ENCODE measurements around the gene EHMT1.

Gene EHMT1

DNA sequence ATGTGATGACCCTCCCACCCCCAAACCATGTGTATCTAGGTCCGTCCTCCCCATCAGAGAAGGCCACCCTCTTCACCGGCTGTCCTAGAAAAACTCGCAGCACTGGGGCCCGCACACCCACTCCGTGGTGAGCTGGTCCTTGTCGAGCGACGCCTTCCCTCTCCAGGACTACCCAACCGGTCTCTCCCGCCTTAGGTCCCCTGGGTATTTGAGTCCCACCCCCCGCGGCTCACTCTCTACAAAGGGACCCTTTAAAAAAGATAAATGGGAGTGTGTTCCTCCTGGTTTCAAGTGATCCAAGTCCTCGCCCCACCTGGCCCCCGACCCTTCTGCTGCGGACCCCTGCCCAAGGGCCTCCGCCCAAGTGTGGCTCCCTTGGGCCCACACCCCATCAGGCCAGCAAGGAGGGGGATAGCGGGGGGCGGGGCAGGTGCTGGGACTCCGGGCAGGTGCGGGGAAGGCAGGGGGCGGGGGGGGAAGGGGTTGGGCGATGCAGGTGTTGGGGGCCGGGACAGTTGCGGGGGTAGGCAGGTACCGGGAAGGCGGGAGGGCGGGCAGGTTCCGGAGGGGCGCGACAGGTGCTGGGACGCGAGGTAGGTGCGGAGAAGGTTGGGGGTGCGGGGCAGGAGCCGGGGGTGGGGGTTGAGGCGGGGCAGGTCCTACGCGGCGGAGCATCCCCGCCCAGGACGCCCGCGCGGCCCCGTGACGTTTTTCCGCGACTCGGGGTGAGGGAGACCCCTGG, 14.3 kb upstream of the EHMT1 start:
- TF ChIP-seq, protein P1, sequence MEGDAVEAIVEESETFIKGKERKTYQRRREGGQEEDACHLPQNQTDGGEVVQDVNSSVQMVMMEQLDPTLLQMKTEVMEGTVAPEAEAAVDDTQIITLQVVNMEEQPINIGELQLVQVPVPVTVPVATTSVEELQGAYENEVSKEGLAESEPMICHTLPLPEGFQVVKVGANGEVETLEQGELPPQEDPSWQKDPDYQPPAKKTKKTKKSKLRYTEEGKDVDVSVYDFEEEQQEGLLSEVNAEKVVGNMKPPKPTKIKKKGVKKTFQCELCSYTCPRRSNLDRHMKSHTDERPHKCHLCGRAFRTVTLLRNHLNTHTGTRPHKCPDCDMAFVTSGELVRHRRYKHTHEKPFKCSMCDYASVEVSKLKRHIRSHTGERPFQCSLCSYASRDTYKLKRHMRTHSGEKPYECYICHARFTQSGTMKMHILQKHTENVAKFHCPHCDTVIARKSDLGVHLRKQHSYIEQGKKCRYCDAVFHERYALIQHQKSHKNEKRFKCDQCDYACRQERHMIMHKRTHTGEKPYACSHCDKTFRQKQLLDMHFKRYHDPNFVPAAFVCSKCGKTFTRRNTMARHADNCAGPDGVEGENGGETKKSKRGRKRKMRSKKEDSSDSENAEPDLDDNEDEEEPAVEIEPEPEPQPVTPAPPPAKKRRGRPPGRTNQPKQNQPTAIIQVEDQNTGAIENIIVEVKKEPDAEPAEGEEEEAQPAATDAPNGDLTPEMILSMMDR (IDR thresholded peaks at IDR 0.05): no peak
- Histone ChIP-seq H3K27ac (peak overlapping the region; percentile 75 to 77), H3K4me3 (peak overlapping the region; percentile 83 to 88), H3K9me3 (no peaks in the 10 kb centered on the region), H3K36me3 (no peaks in the 10 kb centered on the region), H3K27me3 (no peaks in the 10 kb centered on the region), H3K4me1 (peaks cover 3 to 48% (median 29%) of the 10 kb centered on the region in 4 donors)
- intact Hi-C loops (cut with DNase I; ENCODE audit: low total_unique reads): no loop called here
- DNase-seq: peak; percentile 49 to 77

DNA sequence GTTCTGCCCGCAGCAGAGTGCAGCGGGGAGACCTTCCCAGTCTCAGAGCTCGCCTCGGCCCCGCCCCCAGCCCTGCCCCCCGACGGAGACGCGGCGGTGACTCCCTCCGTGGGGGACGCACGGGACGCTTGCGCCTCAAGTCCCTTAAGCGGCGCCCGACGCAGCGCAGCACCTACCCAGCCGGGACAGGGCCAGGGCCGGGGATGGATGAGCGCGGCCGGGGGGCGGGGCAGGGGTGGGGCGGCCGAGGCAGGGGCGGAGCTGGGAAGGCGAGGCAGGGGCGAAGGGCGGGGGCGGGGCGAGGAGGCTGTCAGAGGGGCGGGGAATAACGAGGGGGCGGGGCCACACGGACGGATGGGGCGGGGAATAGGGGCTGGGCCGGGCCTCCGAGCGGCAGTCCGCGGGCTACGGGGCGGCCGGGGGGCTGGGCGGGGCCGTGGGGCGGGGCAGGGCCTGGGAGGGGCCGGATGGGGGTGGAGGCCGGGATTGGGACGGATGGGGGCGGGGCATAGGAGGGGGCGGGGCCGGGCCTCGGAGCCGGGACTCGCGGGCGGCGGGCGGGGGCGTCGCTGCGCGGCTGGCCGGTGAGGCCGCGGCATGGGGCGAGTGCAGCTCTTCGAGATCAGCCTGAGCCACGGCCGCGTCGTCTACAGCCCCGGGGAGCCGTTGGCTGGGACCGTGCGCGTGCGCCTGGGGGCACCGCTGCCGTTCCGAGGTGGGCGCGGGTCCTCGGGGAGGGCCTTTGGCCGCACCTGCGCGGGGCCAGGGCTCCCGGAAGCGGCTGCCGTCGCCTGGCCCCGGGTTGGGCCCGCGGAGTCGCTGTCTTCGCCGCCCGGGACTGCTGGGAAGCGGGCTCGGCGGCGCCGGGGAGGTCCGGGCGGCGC, 13.4 kb upstream of the EHMT1 start, which contains the start of gene ARRDC1:
Gene ARRDC1, plus strand, starts transcription at position 566 of the 884 bp plus-strand sequence. Its CDS starts 32 bp downstream, at position 598.
- TF ChIP-seq, protein P1 (IDR thresholded peaks at IDR 0.05): no peak
- intact Hi-C loops (cut with DNase I; ENCODE audit: low total_unique reads): no loop called here
- Histone ChIP-seq H3K4me1 (peaks cover 3 to 48% (median 29%) of the 10 kb centered on the region in 4 donors), H3K36me3 (no peaks in the 10 kb centered on the region), H3K9me3 (no peaks in the 10 kb centered on the region), H3K27me3 (no peaks in the 10 kb centered on the region), H3K27ac (peak within 1 kb of the TSS; percentile 77 to 81), H3K4me3 (peak within 1 kb of the TSS; percentile 83 to 88)
- peak; percentile 93 to 96 for DNase-seq

DNA sequence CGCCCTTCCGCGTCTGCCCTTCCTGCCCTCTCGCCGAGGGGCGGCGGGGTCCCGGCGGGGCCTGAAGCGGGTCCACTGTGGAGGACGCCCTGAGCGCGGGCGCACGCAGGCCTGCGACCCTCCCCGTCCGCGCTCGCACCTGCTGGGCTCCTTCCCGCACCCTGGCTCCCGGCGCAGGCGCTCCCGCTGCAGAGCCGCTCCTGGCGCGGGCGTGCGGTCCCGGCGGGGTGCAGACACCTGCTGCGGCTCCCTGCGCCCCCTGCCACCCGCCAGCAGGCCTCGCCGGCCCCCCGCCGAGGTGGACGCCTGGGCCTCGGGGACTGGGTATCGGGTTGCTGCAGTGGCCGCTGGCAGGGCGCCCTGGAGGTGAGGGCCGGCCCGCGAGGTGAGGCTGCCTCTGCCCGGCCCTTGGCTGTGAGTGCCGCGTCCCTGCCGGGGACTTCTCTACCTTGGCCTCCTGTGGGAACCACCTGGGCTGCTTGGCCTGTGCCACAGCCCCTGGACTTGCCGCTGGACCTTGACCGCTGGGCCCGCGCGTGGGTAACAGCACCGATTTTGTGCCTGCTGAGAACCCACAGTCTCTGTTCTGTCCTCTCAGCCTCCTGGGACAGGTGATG, 12.7 kb upstream of the EHMT1 start:
- TF ChIP-seq, protein P1 (IDR thresholded peaks at IDR 0.05): no peak
- Histone ChIP-seq H3K9me3 (no peaks in the 10 kb centered on the region), H3K36me3 (no peaks in the 10 kb centered on the region), H3K27me3 (no peaks in the 10 kb centered on the region), H3K4me1 (peaks cover 3 to 48% (median 29%) of the 10 kb centered on the region in 4 donors), H3K4me3 (peak overlapping the region; percentile 83 to 88), H3K27ac (peak overlapping the region; percentile 73 to 81)
- no peak for DNase-seq
- intact Hi-C loops (cut with DNase I; ENCODE audit: low total_unique reads): no loop called here

DNA sequence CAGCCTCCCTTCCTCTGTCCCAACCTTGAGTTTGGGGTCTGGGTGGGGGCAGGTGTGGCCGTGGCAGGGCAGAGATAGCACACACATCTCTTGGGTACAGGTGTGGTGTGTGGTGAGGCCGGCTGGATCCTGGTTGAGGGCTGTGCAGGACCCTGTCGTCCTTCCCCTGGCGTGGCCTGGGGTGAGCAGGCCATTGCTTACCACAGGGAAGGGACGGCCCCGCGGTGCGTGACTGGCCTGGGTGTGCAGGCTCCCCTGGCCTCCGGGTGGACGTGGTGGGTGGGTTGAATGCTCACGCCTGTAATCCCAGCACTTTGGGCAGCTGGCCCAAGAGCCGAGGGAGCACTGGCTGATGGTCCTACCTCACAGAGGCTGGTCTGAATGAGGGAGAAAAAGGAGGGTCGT, 12.1 kb upstream of the EHMT1 start:
- H3K9me3 ChIP-seq: no peaks in the 10 kb centered on the region
- DNase-seq: no peak
- H3K4me3 ChIP-seq: peak overlapping the region; percentile 83 to 88
- H3K27ac ChIP-seq: peak overlapping the region in 1 of 2 donors; percentile 81
- TF ChIP-seq, protein P1 (IDR thresholded peaks at IDR 0.05): no peak
- H3K4me1 ChIP-seq: peaks cover 3 to 54% (median 30%) of the 10 kb centered on the region in 4 donors
- H3K27me3 ChIP-seq: no peaks in the 10 kb centered on the region
- no peaks in the 10 kb centered on the region for H3K36me3 ChIP-seq
- intact Hi-C loops (cut with DNase I; ENCODE audit: low total_unique reads): no loop called here

DNA sequence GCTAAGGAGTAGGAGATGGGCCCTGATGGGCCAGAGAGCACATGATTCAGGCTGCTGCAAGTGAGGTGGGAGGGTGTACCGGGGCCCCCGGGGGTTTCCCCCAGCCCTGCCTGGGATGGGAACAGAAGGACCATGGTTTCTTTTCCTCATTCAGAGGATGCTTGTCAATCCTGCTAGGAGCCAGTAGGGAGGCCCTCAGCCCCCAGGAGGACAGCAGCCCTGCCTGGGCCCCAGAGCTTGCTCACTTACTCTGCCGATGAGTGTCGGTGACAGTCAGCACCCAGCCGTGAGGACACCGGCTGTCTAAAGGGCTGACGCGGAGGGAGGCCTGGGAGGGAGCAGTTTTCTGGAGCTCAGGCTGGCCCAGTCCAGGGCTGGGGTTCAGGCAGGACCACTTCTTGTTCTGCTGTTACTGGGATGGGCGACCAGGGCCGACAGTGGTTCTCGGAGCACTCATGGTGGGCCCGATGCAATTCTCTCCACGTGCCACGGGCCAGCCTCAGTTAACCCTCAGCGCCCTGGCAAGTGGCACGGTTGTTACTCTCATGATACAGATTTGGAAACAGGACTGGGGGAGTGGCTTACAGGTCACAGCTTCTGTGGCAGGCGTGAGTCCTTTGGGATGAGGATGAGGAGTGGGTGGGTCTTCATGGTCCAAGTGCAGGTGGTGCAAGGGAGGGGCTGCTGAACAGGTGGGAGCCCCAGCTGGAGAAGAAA, 11.5 kb upstream of the EHMT1 start:
- TF ChIP-seq, protein P1 (IDR thresholded peaks at IDR 0.05): no peak
- Histone ChIP-seq H3K4me1 (peaks cover 3 to 59% (median 35%) of the 10 kb centered on the region in 4 donors), H3K27me3 (no peaks in the 10 kb centered on the region), H3K4me3 (peak overlapping the region; percentile 83 to 88), H3K36me3 (no peaks in the 10 kb centered on the region), H3K27ac (no peak overlapping the region), H3K9me3 (no peaks in the 10 kb centered on the region)
- intact Hi-C loops (cut with DNase I; ENCODE audit: low total_unique reads): no loop called here
- DNase-seq: no peak

Data from tibial artery (tissue), 4 donors.